Neural progenitor cell (in vitro differentiated cells): ENCODE results near the gene COASY. TPM values are rescaled to one million over a fixed set of nuclear protein-coding genes. Genes with fewer than 3 reads are reported as not detected.
"Not testable (repeated sequence)": the region's sequence is repeated elsewhere in the genome, so short reads cannot be mapped to it uniquely, and the experiment has no call there.

Experiments
- DNase-seq: peaks from one replicate; pipeline ENCODE4 v3.0.0-alpha.2; 2016; ENCODE audit warnings: low spot score
- H2AFZ ChIP-seq: fragments of 200-600 bp; sonication (generic); replicated peaks from 2 replicates; pipeline ENCODE4 v1.6.1; 2016; ENCODE audit warnings: antibody characterized with exemption
- H3F3A ChIP-seq: fragments of 200-600 bp; sonication (generic); 2 replicates; pipeline ENCODE4 v1.6.1; 2016; ENCODE audit warnings: antibody characterized with exemption, low read depth
- H3K27ac ChIP-seq: fragments of 200-600 bp; sonication (generic); 2 replicates; pipeline ENCODE4 v1.5.1; 2016; ENCODE audit warnings: mild to moderate bottlenecking
- H3K27me3 ChIP-seq: fragments of 200-600 bp; sonication (generic); 2 replicates; pipeline ENCODE4 v1.6.1; 2016; ENCODE audit warnings: mild to moderate bottlenecking, moderate library complexity
- H3K36me3 ChIP-seq: fragments of 200-600 bp; sonication (generic); 2 replicates; pipeline ENCODE4 v1.5.1; 2016
- H3K4me1 ChIP-seq: fragments of 200-600 bp; sonication (generic); 2 replicates; pipeline ENCODE4 v1.6.1; 2016; ENCODE audit warnings: mixed run types
- H3K4me2 ChIP-seq: fragments of 200-600 bp; sonication (generic); 2 replicates; pipeline ENCODE4 v1.6.1; 2016
- H3K4me3 ChIP-seq: fragments of 200-600 bp; sonication (generic); 2 replicates; pipeline ENCODE4 v1.5.1; 2016
- H3K79me2 ChIP-seq: fragments of 200-600 bp; sonication (generic); 2 replicates; pipeline ENCODE4 v1.6.1; 2016; ENCODE audit warnings: low read depth
- H3K9ac ChIP-seq: fragments of 200-600 bp; sonication (generic); 2 replicates; pipeline ENCODE4 v1.6.1; 2016
- H3K9me3 ChIP-seq: fragments of 200-600 bp; sonication (generic); 2 replicates; pipeline ENCODE4 v1.5.1; 2016; ENCODE audit warnings: low read depth
- H4K20me1 ChIP-seq: fragments of 200-600 bp; sonication (generic); 2 replicates; pipeline ENCODE4 v1.6.1; 2016; ENCODE audit warnings: low read depth
- H3K27ac Mint-ChIP-seq: 3 replicates; pipeline ENCODE4 v1.8.0; 2021; ENCODE audit warnings: mixed read lengths
- H3K27me3 Mint-ChIP-seq: 2 replicates; pipeline ENCODE4 v1.8.0; 2022; ENCODE audit warnings: low read depth, mild to moderate bottlenecking, inconsistent platforms, moderate library complexity, mixed read lengths; ENCODE audit not compliant: insufficient read depth
- H3K36me3 Mint-ChIP-seq: 3 replicates; pipeline ENCODE4 v1.8.0; 2021; ENCODE audit warnings: mixed read lengths
- H3K4me1 Mint-ChIP-seq: 3 replicates; pipeline ENCODE4 v1.8.0; 2021; ENCODE audit warnings: mixed read lengths
- H3K4me3 Mint-ChIP-seq: 3 replicates; pipeline ENCODE4 v1.8.0; 2021; ENCODE audit warnings: mild to moderate bottlenecking, moderate library complexity, mixed read lengths
- H3K9me3 Mint-ChIP-seq: 3 replicates; pipeline ENCODE4 v1.8.0; 2020; ENCODE audit warnings: mixed read lengths
- EZH2 ChIP-seq: fragments of 200-600 bp; sonication (generic); IDR thresholded peaks from 2 replicates; pipeline ENCODE4 v1.6.1; 2017; ENCODE audit warnings: antibody characterized with exemption, mild to moderate bottlenecking, moderate library complexity
- EZH2phosphoT487 ChIP-seq: fragments of 200-600 bp; sonication (generic); IDR thresholded peaks from 2 replicates; pipeline ENCODE4 v1.6.1; 2017; ENCODE audit warnings: antibody characterized with exemption
- total RNA-seq: library from RNA; depleted of rRNA; stranded (reverse); fragments of >200 nt; gene quantifications from 2 replicates; pipeline ENCODE4 v1.2.3, GENCODE V29; 2015; ENCODE audit warnings: low replicate concordance
- TF ChIP-seq, protein P1 (sequence below): fragments of 200-600 bp; sonication (generic); IDR thresholded peaks from 2 replicates; pipeline ENCODE4 v1.5.1; 2017; ENCODE audit warnings: antibody characterized with exemption, mild to moderate bottlenecking

The COASY gene
- total RNA-seq, 1 donor from 2014 or later = 6.1 TPM

DNA sequence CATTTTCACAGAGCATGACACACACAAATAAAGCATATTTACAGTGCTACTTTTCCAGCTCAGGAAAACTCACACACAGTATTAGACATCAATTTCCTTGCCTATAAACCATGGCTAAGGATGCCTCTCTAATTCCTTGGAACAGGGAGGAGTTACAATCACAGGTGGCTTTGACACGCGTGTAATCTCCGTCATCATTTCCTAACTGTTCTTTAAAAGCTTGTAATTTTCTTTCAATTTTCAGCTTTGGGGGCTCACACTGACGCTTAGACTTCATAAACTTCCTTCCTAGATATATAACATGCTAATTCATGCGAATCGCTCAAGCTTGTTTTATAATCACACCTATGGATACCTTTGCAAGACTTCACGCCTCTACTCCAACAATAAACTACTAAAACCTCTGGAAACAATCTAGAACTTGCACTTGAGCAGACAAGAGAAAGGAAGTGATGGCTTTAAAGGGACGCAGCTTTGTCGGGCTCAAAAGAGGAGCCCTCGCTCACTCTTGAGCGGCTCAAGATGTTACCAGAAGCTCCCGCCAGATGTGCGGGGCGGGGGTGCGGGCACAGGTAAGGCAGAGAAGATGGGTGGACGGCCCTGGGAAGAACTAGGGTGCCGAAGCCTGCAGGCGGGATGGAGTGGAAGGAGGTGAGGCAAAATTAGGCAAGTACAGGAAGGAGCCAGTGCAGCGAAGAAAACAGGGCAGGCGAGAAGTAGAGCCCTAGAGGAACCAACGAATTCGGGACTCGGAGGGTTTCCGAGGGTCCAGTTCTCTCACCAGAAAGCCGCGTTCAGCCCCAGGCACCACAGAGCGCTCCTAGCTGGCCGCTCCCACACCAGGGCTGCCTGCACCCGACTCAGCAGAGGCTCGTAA lies 46.6 kb downstream of the COASY start:
- Histone ChIP-seq H3K9me3 (no peaks in the 10 kb centered on the region), H3K9ac (peak overlapping the region; percentile 88), H3K4me2 (peak overlapping the region; percentile 93), H3K27me3 (no peaks in the 10 kb centered on the region), H3K79me2 (peaks cover 70% of the 10 kb centered on the region), H4K20me1 (peaks cover 42% of the 10 kb centered on the region), H2AFZ (peak overlapping the region; percentile 45), H3F3A (peaks cover 10% of the 10 kb centered on the region), H3K27ac (no peak overlapping the region), H3K4me3 (peak overlapping the region; percentile 84), H3K36me3 (no peaks in the 10 kb centered on the region), H3K4me1 (peaks cover 14% of the 10 kb centered on the region)
- Mint-ChIP-seq H3K27ac (peak overlapping the region; percentile 98), H3K9me3 (no peaks in the 10 kb centered on the region), H3K36me3 (peaks cover 10% of the 10 kb centered on the region), H3K4me1 (peaks cover 20% of the 10 kb centered on the region), H3K27me3 (peaks cover 3% of the 10 kb centered on the region), H3K4me3 (peak overlapping the region; percentile 100)
- DNase-seq = peak; percentile 29
- TF ChIP-seq EZH2 = no peak
- TF ChIP-seq EZH2phosphoT487 = no peak
- TF ChIP-seq, protein P1, sequence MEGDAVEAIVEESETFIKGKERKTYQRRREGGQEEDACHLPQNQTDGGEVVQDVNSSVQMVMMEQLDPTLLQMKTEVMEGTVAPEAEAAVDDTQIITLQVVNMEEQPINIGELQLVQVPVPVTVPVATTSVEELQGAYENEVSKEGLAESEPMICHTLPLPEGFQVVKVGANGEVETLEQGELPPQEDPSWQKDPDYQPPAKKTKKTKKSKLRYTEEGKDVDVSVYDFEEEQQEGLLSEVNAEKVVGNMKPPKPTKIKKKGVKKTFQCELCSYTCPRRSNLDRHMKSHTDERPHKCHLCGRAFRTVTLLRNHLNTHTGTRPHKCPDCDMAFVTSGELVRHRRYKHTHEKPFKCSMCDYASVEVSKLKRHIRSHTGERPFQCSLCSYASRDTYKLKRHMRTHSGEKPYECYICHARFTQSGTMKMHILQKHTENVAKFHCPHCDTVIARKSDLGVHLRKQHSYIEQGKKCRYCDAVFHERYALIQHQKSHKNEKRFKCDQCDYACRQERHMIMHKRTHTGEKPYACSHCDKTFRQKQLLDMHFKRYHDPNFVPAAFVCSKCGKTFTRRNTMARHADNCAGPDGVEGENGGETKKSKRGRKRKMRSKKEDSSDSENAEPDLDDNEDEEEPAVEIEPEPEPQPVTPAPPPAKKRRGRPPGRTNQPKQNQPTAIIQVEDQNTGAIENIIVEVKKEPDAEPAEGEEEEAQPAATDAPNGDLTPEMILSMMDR = no peak

- H3K9me3 ChIP-seq = no peaks in the 10 kb centered on the region
- H3K27ac Mint-ChIP-seq = peak within 1 kb of the TSS; percentile 98
- peak within 1 kb of the TSS; percentile 84 for H3K4me3 ChIP-seq
- no peak for TF ChIP-seq EZH2phosphoT487
- TF ChIP-seq, protein P1 = peak; percentile 46
- no peak for TF ChIP-seq EZH2
- no peaks in the 10 kb centered on the region for H3K36me3 ChIP-seq
- peak within 1 kb of the TSS; percentile 24 for H3K27ac ChIP-seq
- no peaks in the 10 kb centered on the region for H3K27me3 ChIP-seq
- H3K4me2 ChIP-seq = peak within 1 kb of the TSS; percentile 93
- peak within 1 kb of the TSS; percentile 45 for H2AFZ ChIP-seq
- H3K27me3 Mint-ChIP-seq = peaks cover 3% of the 10 kb centered on the region
- peaks cover 20% of the 10 kb centered on the region for H3K4me1 Mint-ChIP-seq
- peaks cover 10% of the 10 kb centered on the region for H3F3A ChIP-seq
- H4K20me1 ChIP-seq = peaks cover 39% of the 10 kb centered on the region
- H3K4me1 ChIP-seq = peaks cover 14% of the 10 kb centered on the region
- H3K9ac ChIP-seq = peak within 1 kb of the TSS; percentile 88
- peak within 1 kb of the TSS; percentile 100 for H3K4me3 Mint-ChIP-seq
- DNase-seq = peak; percentile 100
- H3K36me3 Mint-ChIP-seq = peaks cover 16% of the 10 kb centered on the region
- no peaks in the 10 kb centered on the region for H3K9me3 Mint-ChIP-seq
- H3K79me2 ChIP-seq = peaks cover 65% of the 10 kb centered on the region
Observed at GRCh38 chr17:42609182-42609813, 47.4 kb downstream of the COASY start, which contains the start of the genes RETREG3 and TUBG1. Gene RETREG3, minus strand, starts transcription at chr17:42609374. Its CDS starts 50 bp downstream, at chr17:42609324. Gene TUBG1, plus strand, starts transcription at chr17:42609683. Its CDS starts 55 bp downstream, at chr17:42609738.

- Histone ChIP-seq H3K4me2 (peak overlapping the region; percentile 78), H2AFZ (peak overlapping the region; percentile 37), H3K4me3 (peak overlapping the region; percentile 84), H3K9ac (peak overlapping the region; percentile 65), H3K79me2 (peaks cover 56% of the 10 kb centered on the region), H4K20me1 (peaks cover 31% of the 10 kb centered on the region), H3K27ac (peak overlapping the region; percentile 24), H3K4me1 (peaks cover 14% of the 10 kb centered on the region)
- peaks cover 20% of the 10 kb centered on the region for H3K4me1 Mint-ChIP-seq
- not testable (repeated sequence) for H3F3A ChIP-seq, H3K27me3 ChIP-seq, H3K9me3 Mint-ChIP-seq, H3K9me3 ChIP-seq, H3K36me3 ChIP-seq, H3K27me3 Mint-ChIP-seq
- peaks cover 23% of the 10 kb centered on the region for H3K36me3 Mint-ChIP-seq
- DNase-seq = peak; percentile 67
- H3K4me3 Mint-ChIP-seq = peak overlapping the region; percentile 100
- H3K27ac Mint-ChIP-seq = peak overlapping the region; percentile 42
Observed at GRCh38 chr17:42609814-42610801, 48.2 kb downstream of the COASY start.
